Gastroesophageal sphincter (tissue), 3 donors: ENCODE measurements around the gene RBM6.

Source experiments
- CTCF ChIP-seq, 4 experiments: fragments of 200-600 bp in 2 of 4; fragments of 450-650 bp in 2 of 4; sonication (generic) in 1 of 4; IDR thresholded peaks; one replicate each; pipeline ENCODE4 v1.5.1; 2017 to 2019; ENCODE audit warnings: antibody characterized with exemption in 4 of 4, mild to moderate bottlenecking in 2 of 4, moderate library complexity in 2 of 4
- POLR2A ChIP-seq, 2 donors: fragments of 450-650 bp; IDR thresholded peaks; one replicate each; pipeline ENCODE4 v1.6.1; 2017; ENCODE audit warnings: antibody characterized with exemption in 2 of 2, mild to moderate bottlenecking in 2 of 2, moderate library complexity in 1 of 2
- POLR2AphosphoS5 ChIP-seq: sonication (generic); formaldehyde crosslinking; IDR thresholded peaks from one replicate; pipeline ENCODE4 v1.6.1; 2017; ENCODE audit warnings: antibody characterized with exemption

DNA sequence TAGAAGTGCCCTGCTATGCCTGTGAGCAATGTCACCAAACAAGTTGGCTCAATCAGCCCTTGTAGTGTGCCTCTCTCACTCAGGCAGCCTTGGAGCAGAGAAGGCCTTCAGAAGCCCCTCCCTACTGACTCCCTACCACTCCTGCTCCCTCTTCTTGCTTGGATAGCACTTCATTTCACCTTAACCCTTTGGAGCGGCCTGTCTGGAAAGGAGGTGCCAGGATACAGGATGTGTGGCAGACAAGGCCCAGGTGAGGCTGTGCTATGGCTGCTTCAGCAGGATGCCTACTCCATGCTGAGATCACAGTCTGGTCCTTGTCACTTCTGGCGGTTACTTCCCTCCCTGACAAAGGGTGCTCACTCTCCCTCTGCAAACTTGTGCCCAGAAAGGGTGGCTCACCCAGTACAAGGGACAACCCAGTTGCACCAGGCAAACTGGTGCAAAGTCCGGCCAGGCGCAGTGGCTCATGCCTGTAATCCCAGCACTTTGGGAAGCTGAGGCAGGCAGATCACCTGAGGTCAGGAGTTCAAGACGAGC is 11.4 kb upstream of the RBM6 start:
- no peak for TF ChIP-seq CTCF (IDR thresholded peaks at IDR 0.05)
- no peak for TF ChIP-seq POLR2A (IDR thresholded peaks at IDR 0.05)
- no peak for TF ChIP-seq POLR2AphosphoS5
